A549 (cell line): ENCODE results near the gene PRSS57.

Experiments
- CTCF ChIP-seq: fragments of >200 bp; sonication (Bioruptor Twin); formaldehyde crosslinking; IDR thresholded peaks from 3 replicates; pipeline ENCODE4 v1.5.1; 2016
- JUN ChIP-seq, 2 experiments: fragments of >200 bp; sonication (Bioruptor Twin); formaldehyde crosslinking; IDR thresholded peaks; 2 replicates in 1 of 2; 3 replicates in 1 of 2; pipeline ENCODE4 v1.6.1; 2016 to 2017
- KDM1A ChIP-seq: fragments of 200-600 bp; sonication (generic); IDR thresholded peaks from 2 replicates; pipeline ENCODE4 v1.6.1; 2016; ENCODE audit warnings: low read depth, mild to moderate bottlenecking
- POLR2A ChIP-seq: IDR thresholded peaks from 2 replicates; pipeline ENCODE4 v1.6.1; 2012; ENCODE audit warnings: mild to moderate bottlenecking, low read length

- no peak for TF ChIP-seq POLR2A
- no peak for TF ChIP-seq JUN (IDR thresholded peaks at IDR 0.05)
- 0 out of 3 replicates have a peak, but pooled peaks have one; percentile 19 for TF ChIP-seq CTCF
- no peak for TF ChIP-seq KDM1A
Measured at GRCh38 chr19:741506-742131, 46.4 kb upstream of the PRSS57 start.
